OCI-LY7 (cell line): ENCODE results near the gene ATP6V0A4. TPM values are rescaled to one million over a fixed set of nuclear protein-coding genes. Genes with fewer than 3 reads are reported as not detected.

Experiments
- BruUV-seq: library from RNA; stranded (reverse); fragments of 400-500 nt; replicated peaks from 2 replicates; lab custom pipeline; 2021; lab: Mats Ljungman, UMichigan
- CTCF ChIA-PET: fragments of 300-600 bp; sonication (Branson Sonifier 250); formaldehyde crosslinking; loops from one replicate; lab custom pipeline; 2022; ENCODE audit warnings: antibody characterized with exemption; ENCODE audit not compliant: unreplicated experiment; lab: Charles Lee
- POLR2A ChIA-PET: fragments of 300-600 bp; sonication (Branson Sonifier 250); formaldehyde crosslinking; loops from one replicate; lab custom pipeline; 2022; ENCODE audit warnings: antibody characterized with exemption; lab: Charles Lee
- DNase-seq: peaks from one replicate; pipeline ENCODE4 v3.0.0-alpha.2; 2015; ENCODE audit warnings: low spot score
- H2AFZ ChIP-seq: fragments of 200-600 bp; sonication (generic), shearing (Covaris generic); 2 replicates; pipeline ENCODE4 v1.6.1; 2014; ENCODE audit warnings: mild to moderate bottlenecking, antibody characterized with exemption, low read length, moderate library complexity
- H3K27ac ChIP-seq: fragments of 200-600 bp; sonication (generic); 2 replicates; pipeline ENCODE4 v1.5.1; 2014; ENCODE audit warnings: mixed run types, low read depth, mild to moderate bottlenecking, moderate library complexity, low read length, inconsistent platforms; ENCODE audit not compliant: poor library complexity, severe bottlenecking
- H3K36me3 ChIP-seq: fragments of 200-600 bp; sonication (generic); 2 replicates; pipeline ENCODE4 v1.6.1; 2014; ENCODE audit warnings: mild to moderate bottlenecking, antibody characterized with exemption, low read length, moderate library complexity, mixed read lengths; ENCODE audit not compliant: insufficient read depth
- H3K4me1 ChIP-seq: fragments of 200-600 bp; sonication (generic); 2 replicates; pipeline ENCODE4 v1.5.1; 2014; ENCODE audit warnings: mild to moderate bottlenecking, low read length; ENCODE audit not compliant: insufficient read depth, poor library complexity, severe bottlenecking
- H3K4me2 ChIP-seq: fragments of 200-600 bp; sonication (generic); 2 replicates; pipeline ENCODE4 v1.6.1; 2014; ENCODE audit warnings: mild to moderate bottlenecking, low read length
- H3K4me3 ChIP-seq: fragments of 200-600 bp; sonication (generic); 2 replicates; pipeline ENCODE4 v1.5.1; 2014; ENCODE audit warnings: mild to moderate bottlenecking, low read depth, low read length; ENCODE audit not compliant: poor library complexity, severe bottlenecking
- H3K79me2 ChIP-seq: fragments of 200-600 bp; sonication (generic); 2 replicates; pipeline ENCODE4 v1.6.1; 2016; ENCODE audit warnings: low read depth, mild to moderate bottlenecking, low read length, moderate library complexity, mixed read lengths; ENCODE audit not compliant: insufficient read depth
- H3K9me2 ChIP-seq: fragments of 200-600 bp; sonication (generic); 2 replicates; pipeline ENCODE4 v1.6.1; 2016; ENCODE audit warnings: mild to moderate bottlenecking, low read length, mixed read lengths; ENCODE audit not compliant: insufficient read depth
- H3K9me3 ChIP-seq: fragments of 200-600 bp; sonication (generic); 2 replicates; pipeline ENCODE4 v1.6.1; 2014; ENCODE audit warnings: mild to moderate bottlenecking, mixed run types, low read length, mixed read lengths
- H4K20me1 ChIP-seq: fragments of 200-600 bp; sonication (generic); 2 replicates; pipeline ENCODE4 v1.6.1; 2014; ENCODE audit warnings: mild to moderate bottlenecking, antibody characterized with exemption, low read length, moderate library complexity, mixed read lengths; ENCODE audit not compliant: insufficient read depth
- CTCF ChIP-seq: fragments of 200-600 bp; sonication (generic); conservative IDR thresholded peaks from 2 replicates; pipeline ENCODE4 v1.5.1; 2014; ENCODE audit warnings: mild to moderate bottlenecking, antibody characterized with exemption, low read length, moderate library complexity, mixed read lengths
- EZH2phosphoT487 ChIP-seq: fragments of 200-600 bp; sonication (generic); IDR thresholded peaks from 2 replicates; pipeline ENCODE4 v1.6.1; 2018; ENCODE audit warnings: low read depth, borderline replicate concordance, mild to moderate bottlenecking, mixed run types, antibody characterized with exemption, low read length, moderate library complexity, mixed read lengths
- intact Hi-C: fragments of 100-400 bp; cut with micrococcal nuclease; formaldehyde crosslinking; loops from one replicate; pipeline ENCODE4 v1.10.0; 2022; ENCODE audit not compliant: unreplicated experiment
- total RNA-seq, 2 experiments: library from RNA; depleted of rRNA in 1 of 2; stranded (reverse); fragments of >200 nt in 1 of 2; shearing (Covaris generic) in 1 of 2; gene quantifications; 2 replicates each; pipeline ENCODE4 v1.2.3, GENCODE V29; 2014 to 2022

The ATP6V0A4 gene
- total RNA-seq, 2 experiments from 2014 or later: not detected

- ChIA-PET POLR2A (interaction anchor here (0.9 kb wide), 1 partner anchor 40 kb away, joined by 3 read pairs; no protein-coding TSS in a partner anchor), CTCF (no interaction called here)
- H3K36me3 ChIP-seq: no peaks in the 10 kb centered on the region
- DNase-seq: no peak
- H3K4me3 ChIP-seq: no peak overlapping the region
- no peaks in the 10 kb centered on the region for H3K79me2 ChIP-seq
- no TSS peak for BruUV-seq
- no peak overlapping the region for H3K4me2 ChIP-seq
- intact Hi-C loops: no loop called here
- H3K27ac ChIP-seq: no peak overlapping the region
- no peaks in the 10 kb centered on the region for H3K9me3 ChIP-seq
- H4K20me1 ChIP-seq: no peaks in the 10 kb centered on the region
- H2AFZ ChIP-seq: no peak overlapping the region
- no peaks in the 10 kb centered on the region for H3K9me2 ChIP-seq
- TF ChIP-seq CTCF (no peak), EZH2phosphoT487 (no peak)
- H3K4me1 ChIP-seq: peaks cover 8% of the 10 kb centered on the region
These were observed 42.7 kb downstream of the ATP6V0A4 start for GRCh38 chr7:138755331-138755747.

- peaks cover 8% of the 10 kb centered on the region for H3K4me1 ChIP-seq
- H3K36me3 ChIP-seq: no peaks in the 10 kb centered on the region
- H4K20me1 ChIP-seq: no peaks in the 10 kb centered on the region
- DNase-seq: no peak
- no peak overlapping the region for H3K27ac ChIP-seq
- no peak overlapping the region for H3K4me3 ChIP-seq
- POLR2A ChIA-PET: interaction anchor here (0.7 kb wide), 1 partner anchor 134 kb away, joined by 4 read pairs; no protein-coding TSS in a partner anchor
- intact Hi-C loops: no loop called here
- no peaks in the 10 kb centered on the region for H3K9me2 ChIP-seq
- H3K9me3 ChIP-seq: no peaks in the 10 kb centered on the region
- TF ChIP-seq EZH2phosphoT487 (no peak), CTCF (no peak)
- H2AFZ ChIP-seq: no peak overlapping the region
- no TSS peak for BruUV-seq
- CTCF ChIA-PET: no interaction called here
- no peaks in the 10 kb centered on the region for H3K79me2 ChIP-seq
- H3K4me2 ChIP-seq: no peak overlapping the region
These were observed 44.4 kb downstream of the ATP6V0A4 start for GRCh38 chr7:138753610-138754009.

GRCh38 chr7:138753150-138753518, 44.9 kb downstream of the ATP6V0A4 start:
- TF ChIP-seq CTCF (no peak), EZH2phosphoT487 (no peak)
- CTCF ChIA-PET: no interaction called here
- intact Hi-C loops: no loop called here

More at GRCh38 chr7:138753150-138753518, 44.9 kb downstream of the ATP6V0A4 start:
- DNase-seq: no peak
- H3K9me2 ChIP-seq: no peaks in the 10 kb centered on the region
- no peak overlapping the region for H3K4me3 ChIP-seq
- POLR2A ChIA-PET: no interaction called here
- no peaks in the 10 kb centered on the region for H3K9me3 ChIP-seq
- H3K79me2 ChIP-seq: no peaks in the 10 kb centered on the region
- no peak overlapping the region for H3K27ac ChIP-seq
- no TSS peak for BruUV-seq
- peaks cover 8% of the 10 kb centered on the region for H3K4me1 ChIP-seq
- H2AFZ ChIP-seq: 0 out of 2 replicates have a peak overlapping the region, but pooled peaks have one; percentile 54
- H3K4me2 ChIP-seq: no peak overlapping the region
- H3K36me3 ChIP-seq: no peaks in the 10 kb centered on the region
- no peaks in the 10 kb centered on the region for H4K20me1 ChIP-seq
